K562 (cell line): ENCODE data around the gene CREB3L2. TPM values are rescaled to one million over a fixed set of nuclear protein-coding genes. Genes with fewer than 3 reads are reported as not detected.

ENCODE experiments used
- ATAC-seq: fragments of 200-7000 bp; cut with Tn5 transposase; 3 replicates; pipeline ENCODE4 v1.9.1; 2020; ENCODE audit warnings: moderate library complexity
- BruUV-seq: library from RNA; stranded (reverse); fragments of 400-500 nt; replicated peaks from 2 replicates; lab custom pipeline; 2021; lab: Mats Ljungman, UMichigan
- CTCF ChIA-PET: fragments of 300-600 bp; formaldehyde crosslinking; extraction: SDS; loops from one replicate; lab custom pipeline; 2021; ENCODE audit warnings: low intra/inter-chr PET ratio; lab: Yijun Ruan, JAX
- POLR2A ChIA-PET: fragments of 300-600, 350-650 bp; sonication (Branson Sonifier 250); formaldehyde crosslinking; extraction: SDS; loops from one replicate; lab custom pipeline; 2021; ENCODE audit warnings: antibody characterized with exemption, inconsistent platforms; lab: Yijun Ruan, JAX
- DNase-seq, 4 experiments: peaks; one replicate each; pipeline versions ENCODE4 v3.0.0 to v3.0.0-alpha.2; 2011 to 2018; ENCODE audit warnings: low spot score in 3 of 4, mixed read lengths in 3 of 4; ENCODE audit errors: extremely low read depth in 1 of 4
- FAIRE-seq: peaks from 2 replicates; lab custom pipeline; 2011; peaks lifted over from hg19 to GRCh38; lab: Jason Lieb, UNC
- H2AFZ ChIP-seq: 2 replicates; pipeline ENCODE4 v1.6.0; 2011; ENCODE audit warnings: low read depth, low read length, control low read depth, inconsistent platforms
- H3K27ac ChIP-seq: fragments of 200-600 bp; 3 replicates; pipeline ENCODE4 v1.8.0; 2011; ENCODE audit warnings: low read depth, mild to moderate bottlenecking, control low read depth, inconsistent platforms, low read length, moderate library complexity, mixed read lengths; ENCODE audit errors: extremely low read depth
- H3K27me3 ChIP-seq, 2 experiments: fragments of 300-600 bp in 1 of 2; 2 replicates in 1 of 2; 3 replicates in 1 of 2; pipeline versions ENCODE4 v1.6.0 to v1.8.0; 2011; ENCODE audit warnings: inconsistent platforms in 2 of 2, low read length in 2 of 2, mild to moderate bottlenecking in 1 of 2, mixed read lengths in 1 of 2, moderate library complexity in 1 of 2; ENCODE audit not compliant: control insufficient read depth in 2 of 2, insufficient read depth in 2 of 2
- H3K36me3 ChIP-seq: fragments of 300-600 bp; 3 replicates; pipeline ENCODE4 v1.8.0; 2011; ENCODE audit warnings: mild to moderate bottlenecking, low read length, inconsistent platforms; ENCODE audit not compliant: control insufficient read depth, insufficient read depth
- H3K4me1 ChIP-seq, 2 experiments: fragments of 200-600 bp in 1 of 2; replicated peaks in 1 of 2; 2 replicates in 1 of 2; 3 replicates in 1 of 2; pipeline versions ENCODE4 v1.5.1 to v1.8.0; 2011; ENCODE audit warnings: inconsistent platforms in 2 of 2, low read length in 2 of 2, mild to moderate bottlenecking in 1 of 2, mixed read lengths in 1 of 2, moderate library complexity in 1 of 2; ENCODE audit not compliant: control insufficient read depth in 2 of 2, insufficient read depth in 2 of 2
- H3K4me2 ChIP-seq: 2 replicates; pipeline ENCODE4 v1.6.1; 2011; ENCODE audit warnings: low read length, control low read depth, inconsistent platforms, mixed read lengths; ENCODE audit not compliant: insufficient read depth
- H3K4me3 ChIP-seq: fragments of 200-600 bp; sonication (generic), shearing (Covaris generic); 2 replicates; pipeline ENCODE4 v1.5.1; 2016; ENCODE audit warnings: control low read depth, inconsistent platforms
- H3K79me2 ChIP-seq: fragments of 200-600 bp; 3 replicates; pipeline ENCODE4 v1.8.0; 2011; ENCODE audit warnings: low read length, inconsistent platforms; ENCODE audit not compliant: control insufficient read depth, insufficient read depth
- H3K9ac ChIP-seq, 2 experiments: 2 replicates each; pipeline versions ENCODE4 v1.6.0 to v1.6.1; 2011; ENCODE audit warnings: low read depth in 2 of 2, low read length in 2 of 2, control low read depth in 1 of 2, inconsistent platforms in 1 of 2, mild to moderate bottlenecking in 1 of 2, mixed read lengths in 1 of 2; ENCODE audit not compliant: insufficient read depth in 1 of 2
- H3K9me1 ChIP-seq: one replicate; pipeline ENCODE4 v1.6.0; 2011; ENCODE audit warnings: inconsistent platforms, mild to moderate bottlenecking, low read length, moderate library complexity; ENCODE audit not compliant: control insufficient read depth, insufficient read depth
- H3K9me3 ChIP-seq: replicated peaks from 2 replicates; pipeline ENCODE4 v1.5.1; 2011; ENCODE audit warnings: low read depth, low read length, inconsistent platforms; ENCODE audit not compliant: control insufficient read depth, insufficient read depth
- H4K20me1 ChIP-seq: replicated peaks from 2 replicates; pipeline ENCODE4 v1.6.1; 2011; ENCODE audit warnings: low read length, inconsistent platforms, mixed read lengths; ENCODE audit not compliant: control insufficient read depth, insufficient read depth
- FIP1L1 ChIP-seq: fragments of 200-400 bp; formaldehyde crosslinking; IDR thresholded peaks from 2 replicates; pipeline ENCODE4 v1.6.1; 2018; ENCODE audit warnings: mild to moderate bottlenecking, low read depth, low read length; ENCODE audit not compliant: poor library complexity, severe bottlenecking
- GATAD2A ChIP-seq: fragments of 450-650 bp; IDR thresholded peaks from 2 replicates; pipeline ENCODE4 v1.6.1; 2017
- HDAC8 ChIP-seq: fragments of 450-650 bp; IDR thresholded peaks from 2 replicates; pipeline ENCODE4 v1.6.1; 2016; ENCODE audit warnings: mild to moderate bottlenecking, missing genetic modification characterization, moderate library complexity, missing compliant biosample characterization
- HNRNPL ChIP-seq: fragments of 200-400 bp; formaldehyde crosslinking; IDR thresholded peaks from 2 replicates; pipeline ENCODE4 v1.6.1; 2017; ENCODE audit warnings: low read depth, mild to moderate bottlenecking, low read length
- KDM5B ChIP-seq: fragments of 200-600 bp; sonication (generic); IDR thresholded peaks from 2 replicates; pipeline ENCODE4 v1.6.1; 2012; ENCODE audit warnings: low read depth, mild to moderate bottlenecking, moderate library complexity, low read length, control low read depth, inconsistent platforms; ENCODE audit not compliant: insufficient replicate concordance
- MCM7 ChIP-seq, 2 experiments: fragments of 450-650 bp; IDR thresholded peaks; 2 replicates each; pipeline ENCODE4 v1.6.1; 2016 to 2018
- MTA2 ChIP-seq: fragments of 450-650 bp; IDR thresholded peaks from 2 replicates; pipeline ENCODE4 v1.6.1; 2016; ENCODE audit warnings: low read depth
- PTRF ChIP-seq: fragments of 450-650 bp; IDR thresholded peaks from 2 replicates; pipeline ENCODE4 v1.6.1; 2016; ENCODE audit warnings: mild to moderate bottlenecking, missing genetic modification characterization, missing compliant biosample characterization
- RB1 ChIP-seq: fragments of 450-650 bp; IDR thresholded peaks from 2 replicates; pipeline ENCODE4 v1.6.1; 2017; ENCODE audit warnings: low read depth, mild to moderate bottlenecking
- RHOXF2B ChIP-seq: fragments of 250-450 bp; sonication (Bioruptor Pico); conservative IDR thresholded peaks from 2 replicates; pipeline ENCODE4 v1.5.1; 2021
- SIX5 ChIP-seq, 2 experiments: IDR thresholded peaks; 2 replicates each; pipeline ENCODE4 v1.6.1; 2011; ENCODE audit warnings: low read length in 2 of 2, borderline replicate concordance in 1 of 2, low read depth in 1 of 2, mild to moderate bottlenecking in 1 of 2, moderate library complexity in 1 of 2; ENCODE audit not compliant: insufficient read depth in 1 of 2
- SLC30A9 ChIP-seq: fragments of 250-450 bp; sonication (Bioruptor Pico); IDR thresholded peaks from 2 replicates; pipeline ENCODE4 v1.8.0; 2022; ENCODE audit warnings: mild to moderate bottlenecking, moderate library complexity
- TAF1 ChIP-seq: IDR thresholded peaks from 2 replicates; pipeline ENCODE4 v1.6.1; 2011; ENCODE audit warnings: mild to moderate bottlenecking, low read length, moderate library complexity; ENCODE audit not compliant: insufficient read depth, control insufficient read depth, severe bottlenecking; ENCODE audit errors: extremely low read depth
- TFAP4 ChIP-seq: sonication (generic); formaldehyde crosslinking; IDR thresholded peaks from 2 replicates; pipeline ENCODE4 v1.8.0; 2022; ENCODE audit warnings: missing genetic modification reagents, mild to moderate bottlenecking, moderate library complexity, borderline replicate concordance
- U2AF2 ChIP-seq: fragments of 200-400 bp; formaldehyde crosslinking; optimal IDR thresholded peaks from 2 replicates; pipeline ENCODE3; 2017; ENCODE audit warnings: low read depth, mild to moderate bottlenecking, low read length
- ZFP91 ChIP-seq: sonication (generic); formaldehyde crosslinking; IDR thresholded peaks from 2 replicates; pipeline ENCODE4 v1.8.0; 2022; ENCODE audit warnings: mild to moderate bottlenecking, missing genetic modification reagents
- ZNF311 ChIP-seq: fragments of 250-450 bp; sonication (Bioruptor Pico); IDR thresholded peaks from 2 replicates; pipeline ENCODE4 v1.4.0; 2020; ENCODE audit warnings: mild to moderate bottlenecking, moderate library complexity
- ZNF384 ChIP-seq: IDR thresholded peaks from 2 replicates; pipeline ENCODE4 v1.6.1; 2012; ENCODE audit warnings: low read depth, low read length, improper control_type of control experiment
- ZNF395 ChIP-seq: fragments of 200-800 bp; sonication (Bioruptor generic); IDR thresholded peaks from 2 replicates; pipeline ENCODE4 v1.6.1; 2017; ENCODE audit warnings: missing genetic modification characterization, missing compliant biosample characterization
- WGBS: fragments of 100-300 bp; shearing (Covaris generic); methylation state at CpG from one replicate; pipeline ENCODE4 v1.1.6; 2016; ENCODE audit warnings: low coverage, mixed read lengths; ENCODE audit not compliant: insufficient coverage; ENCODE audit errors: missing lambda C conversion rate; 5-methylcytosine and 5-hydroxymethylcytosine counted together
- in situ Hi-C: fragments of 300-500 bp; cut with MboI; formaldehyde crosslinking; loops from 4 replicates; pipeline ENCODE4 v1.15.0; 2018; ENCODE audit warnings: inconsistent platforms, mixed read lengths
- intact Hi-C: fragments of 100-400 bp; cut with micrococcal nuclease; formaldehyde crosslinking; loops from 2 replicates; pipeline ENCODE4 v1.14.2; 2022
- polyA plus RNA-seq, 8 experiments: library from polyadenylated mRNA; depleted of rRNA in 4 of 8; stranded (reverse) in 5 of 8; unstranded in 3 of 8; fragments of >200 nt; fragmentation: Nextera tagmentation in 2 of 8; fragmentation: Illumina TruSeq in 1 of 8; extraction: Ambion mirVana in 2 of 8; extraction: Trizol in 1 of 8; gene quantifications; 2 replicates each; pipeline versions ENCODE4 v1.2.1 to v1.2.3, GENCODE V29; 2011 to 2014; ENCODE audit warnings: inconsistent platforms in 1 of 8, missing spikeins in 1 of 8
- total RNA-seq, 7 experiments: library from RNA; depleted of rRNA in 6 of 7; stranded (reverse); fragments of >200 nt in 6 of 7; fragmentation: Illumina TruSeq in 2 of 7; extraction: Trizol in 2 of 7; gene quantifications; 2 replicates each; pipeline versions ENCODE4 v1.2.1 to v1.2.3, GENCODE V29; 2011 to 2021; ENCODE audit warnings: low replicate concordance in 1 of 7

CREB3L2 gene
- total and polyA plus RNA-seq, 9 of the 15 experiments (the other 6 are each of a cell fraction or from before 2014, with no cell fraction given): 7.1 to 45.6 (median 15.8) TPM

- FAIRE-seq: no peak
- CTCF ChIA-PET: no interaction called here
Observed at GRCh38 chr7:138033241-138033640, 31.4 kb upstream of the CREB3L2 start.

More at GRCh38 chr7:138033241-138033640, 31.4 kb upstream of the CREB3L2 start:
- no peak for ATAC-seq
- no peak overlapping the region for H3K4me3 ChIP-seq
- no peak overlapping the region for H3K4me2 ChIP-seq
- H3K27ac ChIP-seq: no peak overlapping the region
- DNase-seq: no peak
- no peaks in the 10 kb centered on the region for H4K20me1 ChIP-seq
- H3K9me1 ChIP-seq: no peaks in the 10 kb centered on the region
- H3K4me1 ChIP-seq: no peaks in the 10 kb centered on the region; a peak in 2 of 5 replicates
- H3K9ac ChIP-seq: no peak overlapping the region
- POLR2A ChIA-PET: interaction anchor here (1.0 to 1.1 kb wide), 2 partner anchors 11 to 12 kb away, joined by 3 to 4 read pairs; no protein-coding TSS in a partner anchor
- BruUV-seq: no TSS peak
- TF ChIP-seq GATAD2A (no peak), ZNF311 (CRISPR knock-in tag) (no peak), ZFP91 (CRISPR knock-in tag) (no peak), RB1 (no peak), HDAC8 (tag) (no peak), U2AF2 (no peak), MTA2 (no peak), HNRNPL (no peak), TAF1 (no peak), KDM5B (no peak), SIX5 (IDR thresholded peaks at IDR 0.05; ENCODE audit: borderline replicate concordance in 1 of 2, insufficient read depth in 1 of 2, low read depth in 1 of 2, low read length in 2 of 2) (no peak), FIP1L1 (no peak), MCM7 (IDR thresholded peaks at IDR 0.05) (no peak), RHOXF2B (no peak), ZNF395 (CRISPR knock-in tag) (no peak), SLC30A9 (no peak), ZNF384 (no peak), PTRF (tag) (no peak), TFAP4 (no peak)
- in situ Hi-C loops (no loop called here), intact Hi-C loops (no loop called here)
- H3K79me2 ChIP-seq: no peaks in the 10 kb centered on the region
- H3K36me3 ChIP-seq: no peaks in the 10 kb centered on the region
- H2AFZ ChIP-seq: no peak overlapping the region
- no peaks in the 10 kb centered on the region for H3K9me3 ChIP-seq
- no peaks in the 10 kb centered on the region for H3K27me3 ChIP-seq
- 13% methylated on average over 4 of the region's 4 CpGs for WGBS
